Astrocyte of the spinal cord (primary cell): ENCODE data around the gene C17orf114.

Source experiments
- DNase-seq: peaks from one replicate; pipeline ENCODE4 v3.0.0; 2011; ENCODE audit warnings: low read depth, low spot score
- H3K4me3 ChIP-seq: 2 replicates; pipeline ENCODE4 v1.5.1; 2011; ENCODE audit warnings: low read depth, mild to moderate bottlenecking, low read length, moderate library complexity
- CTCF ChIP-seq: IDR thresholded peaks from 2 replicates; pipeline ENCODE4 v1.5.1; 2012; ENCODE audit warnings: low read depth, mild to moderate bottlenecking, low read length, inconsistent platforms
- in situ Hi-C: cut with HindIII; loops from 2 replicates; pipeline ENCODE4 v1.10.0; 2017; ENCODE audit warnings: low sequenced_read_pairs

Gene C17orf114

GRCh38 chr17:4843321-4844000 lies 41.3 kb upstream of the C17orf114 start:
- no peak overlapping the region for H3K4me3 ChIP-seq
- DNase-seq: no peak
- in situ Hi-C loops: no loop called here
- TF ChIP-seq CTCF: no peak

- H3K4me3 ChIP-seq: no peak overlapping the region
- no peak for TF ChIP-seq CTCF
- in situ Hi-C loops: no loop called here
- no peak for DNase-seq
Observed at GRCh38 chr17:4842376-4842775, 40.2 kb upstream of the C17orf114 start.

GRCh38 chr17:4840893-4841242 lies 38.7 kb upstream of the C17orf114 start:
- DNase-seq: no peak
- TF ChIP-seq CTCF: no peak
- H3K4me3 ChIP-seq: no peak overlapping the region
- in situ Hi-C loops: no loop called here

GRCh38 chr17:4839965-4840892 lies 38.1 kb upstream of the C17orf114 start:
- no peak overlapping the region for H3K4me3 ChIP-seq
- in situ Hi-C loops: no loop called here
- no peak for DNase-seq
- TF ChIP-seq CTCF: no peak

- in situ Hi-C loops: no loop called here
- TF ChIP-seq CTCF: no peak
- DNase-seq: no peak
Observed at GRCh38 chr17:4839221-4839620, 37.1 kb upstream of the C17orf114 start.

GRCh38 chr17:4838309-4838785 lies 36.2 kb upstream of the C17orf114 start:
- in situ Hi-C loops: no loop called here
- TF ChIP-seq CTCF: no peak
- DNase-seq: no peak
- no peak overlapping the region for H3K4me3 ChIP-seq

More at GRCh38 chr17:4839221-4839620, 37.1 kb upstream of the C17orf114 start:
- no peak overlapping the region for H3K4me3 ChIP-seq
